HepG2 (cell line): ENCODE results near the gene STAG3. TPM values are rescaled to one million over a fixed set of nuclear protein-coding genes. Genes with fewer than 3 reads are reported as not detected.

Experiments
- ETV6 ChIP-seq: sonication (generic); formaldehyde crosslinking; conservative IDR thresholded peaks from 2 replicates; pipeline ENCODE4 v1.4.0; 2020; ENCODE audit warnings: missing genetic modification reagents
- FOXA1 ChIP-seq, 2 experiments: fragments of 450-650 bp in 1 of 2; sonication (generic) in 1 of 2; formaldehyde crosslinking in 1 of 2; IDR thresholded peaks; 2 replicates each; pipeline versions ENCODE4 v1.4.0 to v1.6.1; 2016 to 2020; ENCODE audit warnings: missing genetic modification reagents in 1 of 2
- LRRFIP1 ChIP-seq: sonication (generic); formaldehyde crosslinking; conservative IDR thresholded peaks from 2 replicates; pipeline ENCODE4 v1.4.0; 2020; ENCODE audit warnings: missing genetic modification reagents
- MXD3 ChIP-seq: IDR thresholded peaks from 2 replicates; pipeline ENCODE4 v1.6.1; 2016; ENCODE audit warnings: mild to moderate bottlenecking, missing biosample characterization, missing genetic modification reagents
- SAP130 ChIP-seq: IDR thresholded peaks from 2 replicates; pipeline ENCODE4 v1.6.1; 2016; ENCODE audit warnings: low read depth
- TBL1XR1 ChIP-seq: fragments of 150-350 bp; IDR thresholded peaks from 2 replicates; pipeline ENCODE4 v1.6.1; 2014; ENCODE audit warnings: borderline replicate concordance, low read length; ENCODE audit not compliant: partially characterized antibody
- U2AF2 ChIP-seq: fragments of 200-400 bp; formaldehyde crosslinking; IDR thresholded peaks from 2 replicates; pipeline ENCODE4 v1.6.1; 2017; ENCODE audit warnings: low read depth, mild to moderate bottlenecking, low read length
- ZFY ChIP-seq: sonication (generic); formaldehyde crosslinking; IDR thresholded peaks from 2 replicates; pipeline ENCODE4 v1.4.0; 2020; ENCODE audit warnings: missing genetic modification reagents
- ZFYVE20 ChIP-seq: sonication (generic); formaldehyde crosslinking; IDR thresholded peaks from 2 replicates; pipeline ENCODE4 v1.8.0; 2023; ENCODE audit warnings: low read depth, mild to moderate bottlenecking, moderate library complexity, missing genetic modification reagents, borderline replicate concordance
- ZNF12 ChIP-seq: sonication (generic); formaldehyde crosslinking; IDR thresholded peaks from 2 replicates; pipeline ENCODE4 v1.5.0; 2020; ENCODE audit warnings: missing genetic modification reagents
- ZNF121 ChIP-seq: sonication (generic); formaldehyde crosslinking; IDR thresholded peaks from 2 replicates; pipeline ENCODE4 v1.5.0; 2020; ENCODE audit warnings: mild to moderate bottlenecking, missing genetic modification reagents
- ZNF605 ChIP-seq: sonication (generic); formaldehyde crosslinking; IDR thresholded peaks from 2 replicates; pipeline ENCODE4 v1.8.0; 2022; ENCODE audit warnings: mild to moderate bottlenecking, missing genetic modification reagents
- ZNF687 ChIP-seq: sonication (generic); formaldehyde crosslinking; IDR thresholded peaks from 2 replicates; pipeline ENCODE4 v1.5.1; 2020; ENCODE audit warnings: mild to moderate bottlenecking, missing genetic modification reagents, moderate library complexity
- ZNF776 ChIP-seq: sonication (generic); formaldehyde crosslinking; IDR thresholded peaks from 2 replicates; pipeline ENCODE4 v1.4.0; 2020; ENCODE audit warnings: mild to moderate bottlenecking, missing genetic modification reagents
- ZNF777 ChIP-seq: sonication (generic); formaldehyde crosslinking; IDR thresholded peaks from 2 replicates; pipeline ENCODE4 v1.4.0; 2020; ENCODE audit warnings: missing genetic modification reagents
- ZSCAN21 ChIP-seq: sonication (generic); formaldehyde crosslinking; IDR thresholded peaks from 2 replicates; pipeline ENCODE4 v1.8.0; 2022; ENCODE audit warnings: mild to moderate bottlenecking, missing genetic modification reagents, moderate library complexity, borderline replicate concordance
- polyA plus RNA-seq, 8 experiments: library from polyadenylated mRNA; depleted of rRNA in 3 of 8; stranded (reverse) in 7 of 8; unstranded in 1 of 8; fragments of >200 nt; fragmentation: Illumina TruSeq in 4 of 8; extraction: Trizol in 4 of 8; gene quantifications; 2 replicates each; pipeline versions ENCODE4 v1.2.1 to v1.2.3, GENCODE V29; 2011 to 2016; ENCODE audit warnings: low read depth in 4 of 8, missing spikeins in 1 of 8, mixed read lengths in 1 of 8; ENCODE audit not compliant: insufficient read depth in 1 of 8
- total RNA-seq, 5 experiments: library from RNA; depleted of rRNA; stranded (reverse); fragments of >200 nt; fragmentation: Illumina TruSeq; extraction: Trizol; gene quantifications; 2 replicates each; pipeline ENCODE4 v1.2.3, GENCODE V29; 2016; ENCODE audit warnings: low read depth in 1 of 5

Gene STAG3
- total and polyA plus RNA-seq, 2 of the 13 experiments (the other 11 are each of a cell fraction or from before 2014, with no cell fraction given) = 0.09 to 0.33 TPM

GRCh38 chr7:100177045-100178001 lies at the start of gene STAG3, which contains the start of gene GPC2 (continued):
- TF ChIP-seq MXD3 (CRISPR knock-in tag) (0 out of 2 replicates have a peak, but pooled peaks have one; percentile 37), ZNF121 (no peak), ZNF12 (CRISPR knock-in tag) (no peak), ZNF776 (CRISPR knock-in tag) (0 out of 2 replicates have a peak, but pooled peaks have one; percentile 24), ZNF687 (CRISPR knock-in tag) (peak; percentile 84), SAP130 (CRISPR knock-in tag) (peak; percentile 13; the same call in 1 of the 2 replicates), ZFY (CRISPR knock-in tag) (peak; percentile 20; the same call in 1 of the 2 replicates), ZNF605 (CRISPR knock-in tag) (peak; percentile 77; the same call in 1 of the 2 replicates), ZSCAN21 (CRISPR knock-in tag) (no peak), ZFYVE20 (CRISPR knock-in tag) (peak; percentile 84; the same call in 1 of the 2 replicates), LRRFIP1 (CRISPR knock-in tag) (no peak), ZNF777 (CRISPR knock-in tag) (no peak), U2AF2 (no peak), ETV6 (CRISPR knock-in tag) (0 out of 2 replicates have a peak, but pooled peaks have one; percentile 34), TBL1XR1 (no peak), FOXA1 (IDR thresholded peaks at IDR 0.05) (no peak), FOXA1 (CRISPR knock-in tag; IDR thresholded peaks at IDR 0.05) (no peak)
